DOHH2 (cell line): Measurements from ENCODE around the gene RANBP10.

Experiments used
- EZH2phosphoT487 ChIP-seq: fragments of 200-600 bp; sonication (generic); IDR thresholded peaks from 2 replicates; pipeline ENCODE4 v1.6.1; 2017; ENCODE audit warnings: borderline replicate concordance, mild to moderate bottlenecking, antibody characterized with exemption, low read length, moderate library complexity, mixed read lengths
- TF ChIP-seq, protein P1 (sequence below): fragments of 200-600 bp; sonication (generic); IDR thresholded peaks from one replicate; pipeline ENCODE4 v1.5.1; 2014; ENCODE audit warnings: antibody characterized with exemption, mild to moderate bottlenecking, low read depth, low read length; ENCODE audit not compliant: poor library complexity, severe bottlenecking

DNA sequence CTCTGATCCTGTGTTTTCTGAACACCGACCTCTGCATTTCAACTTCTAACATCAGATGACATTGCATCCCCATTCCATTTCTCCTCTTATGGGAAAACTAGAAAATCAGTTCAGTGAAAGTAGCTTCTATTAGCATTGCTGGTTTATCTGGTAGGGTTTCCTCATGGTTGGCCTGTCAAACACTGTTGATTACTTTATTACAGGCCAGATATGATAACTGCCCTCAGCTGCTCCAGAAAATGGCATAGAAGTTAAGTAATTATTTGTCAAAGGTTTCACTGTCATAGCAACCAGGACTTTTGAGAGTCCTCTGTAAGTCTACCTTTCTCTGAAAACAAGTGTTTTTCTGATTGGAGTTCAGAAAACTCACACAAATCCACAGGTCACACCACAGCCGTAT is 90.3 kb downstream of the RANBP10 start:
- TF ChIP-seq, protein P1, sequence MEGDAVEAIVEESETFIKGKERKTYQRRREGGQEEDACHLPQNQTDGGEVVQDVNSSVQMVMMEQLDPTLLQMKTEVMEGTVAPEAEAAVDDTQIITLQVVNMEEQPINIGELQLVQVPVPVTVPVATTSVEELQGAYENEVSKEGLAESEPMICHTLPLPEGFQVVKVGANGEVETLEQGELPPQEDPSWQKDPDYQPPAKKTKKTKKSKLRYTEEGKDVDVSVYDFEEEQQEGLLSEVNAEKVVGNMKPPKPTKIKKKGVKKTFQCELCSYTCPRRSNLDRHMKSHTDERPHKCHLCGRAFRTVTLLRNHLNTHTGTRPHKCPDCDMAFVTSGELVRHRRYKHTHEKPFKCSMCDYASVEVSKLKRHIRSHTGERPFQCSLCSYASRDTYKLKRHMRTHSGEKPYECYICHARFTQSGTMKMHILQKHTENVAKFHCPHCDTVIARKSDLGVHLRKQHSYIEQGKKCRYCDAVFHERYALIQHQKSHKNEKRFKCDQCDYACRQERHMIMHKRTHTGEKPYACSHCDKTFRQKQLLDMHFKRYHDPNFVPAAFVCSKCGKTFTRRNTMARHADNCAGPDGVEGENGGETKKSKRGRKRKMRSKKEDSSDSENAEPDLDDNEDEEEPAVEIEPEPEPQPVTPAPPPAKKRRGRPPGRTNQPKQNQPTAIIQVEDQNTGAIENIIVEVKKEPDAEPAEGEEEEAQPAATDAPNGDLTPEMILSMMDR: no peak
- TF ChIP-seq EZH2phosphoT487: no peak
